HCT116 (cell line): ENCODE measurements around the gene UNC93B1. TPM values are rescaled to one million over a fixed set of nuclear protein-coding genes. Genes with fewer than 3 reads are reported as not detected.

ENCODE experiments used
- ATAC-seq: fragments of 200-7000 bp; cut with Tn5 transposase; 2 replicates; pipeline ENCODE4 v1.9.1; 2020; ENCODE audit warnings: mild to moderate bottlenecking, moderate library complexity
- BruUV-seq: library from RNA; stranded (reverse); fragments of 400-500 nt; replicated peaks from 2 replicates; lab custom pipeline; 2021; lab: Mats Ljungman, UMichigan
- CTCF ChIA-PET: fragments of 300-600 bp; sonication (Branson Sonifier 250); formaldehyde crosslinking; loops from one replicate; lab custom pipeline; 2021; ENCODE audit warnings: antibody characterized with exemption; lab: Charles Lee
- POLR2A ChIA-PET: fragments of 300-600, 350-600 bp; sonication (Branson Sonifier 250); formaldehyde crosslinking; loops from one replicate; lab custom pipeline; 2021; ENCODE audit warnings: antibody characterized with exemption; lab: Charles Lee
- RAD21 ChIA-PET, 2 experiments: fragments of 300-600 bp; sonication (Branson Sonifier 250); formaldehyde crosslinking; loops; one replicate each; lab custom pipeline; 2023; ENCODE audit warnings: low total read pairs in 2 of 2; ENCODE audit not compliant: uncharacterized antibody in 2 of 2, unreplicated experiment in 2 of 2, low non-redundant PET in 1 of 2; lab: Charles Lee
- DNase-seq: peaks from one replicate; pipeline ENCODE4 v3.0.0-alpha.2; 2010; ENCODE audit warnings: low read depth, low spot score
- H2AFZ ChIP-seq: fragments of 200-600 bp; shearing (Covaris generic), sonication (generic); 2 replicates; pipeline ENCODE4 v1.6.1; 2017; ENCODE audit warnings: low read depth, mixed run types, mixed read lengths, antibody characterized with exemption, low read length; ENCODE audit not compliant: poor library complexity, severe bottlenecking
- H3K27ac ChIP-seq: 2 replicates; pipeline ENCODE4 v1.5.1; 2012; ENCODE audit warnings: low read depth, low read length
- H3K27me3 ChIP-seq: fragments of 200-600 bp; sonication (generic); 2 replicates; pipeline ENCODE4 v1.6.1; 2016; ENCODE audit warnings: mixed run types, low read length, mixed read lengths; ENCODE audit not compliant: insufficient read depth
- H3K36me3 ChIP-seq, 2 experiments: fragments of 200-500 bp in 1 of 2; fragments of 200-600 bp in 1 of 2; sonication (Bioruptor generic) in 1 of 2; sonication (generic) in 1 of 2; 2 replicates each; pipeline versions ENCODE4 v1.5.1 to v1.6.1; 2014 to 2016; ENCODE audit warnings: low read length in 2 of 2, inconsistent platforms in 1 of 2, mixed read lengths in 1 of 2, mixed run types in 1 of 2; ENCODE audit not compliant: insufficient read depth in 2 of 2, control insufficient read depth in 1 of 2
- H3K4me1 ChIP-seq, 2 experiments: fragments of 200-600 bp in 1 of 2; sonication (generic) in 1 of 2; 2 replicates each; pipeline versions ENCODE4 v1.5.1 to v1.6.1; 2012 to 2017; ENCODE audit warnings: low read length in 2 of 2, inconsistent platforms in 1 of 2, mild to moderate bottlenecking in 1 of 2, mixed read lengths in 1 of 2, mixed run types in 1 of 2, moderate library complexity in 1 of 2; ENCODE audit not compliant: insufficient read depth in 2 of 2, control insufficient read depth in 1 of 2
- H3K4me2 ChIP-seq: fragments of 200-600 bp; sonication (generic); 2 replicates; pipeline ENCODE4 v1.6.1; 2017; ENCODE audit warnings: mixed run types, low read length, mixed read lengths
- H3K4me3 ChIP-seq, 2 experiments: fragments of 200-600 bp in 1 of 2; sonication (generic) in 1 of 2; replicated peaks in 1 of 2; 2 replicates each; pipeline ENCODE4 v1.5.1; 2011 to 2016; ENCODE audit warnings: low read length in 2 of 2, control low read depth in 1 of 2, low read depth in 1 of 2, mild to moderate bottlenecking in 1 of 2, mixed read lengths in 1 of 2, mixed run types in 1 of 2
- H3K79me2 ChIP-seq: fragments of 200-600 bp; sonication (generic); 2 replicates; pipeline ENCODE4 v1.6.1; 2017; ENCODE audit warnings: mild to moderate bottlenecking, mixed run types, low read length, moderate library complexity, mixed read lengths; ENCODE audit not compliant: insufficient read depth
- H3K9ac ChIP-seq: fragments of 200-600 bp; sonication (generic); 2 replicates; pipeline ENCODE4 v1.6.1; 2016; ENCODE audit warnings: low read length, mixed read lengths
- H3K9me2 ChIP-seq: fragments of 200-600 bp; sonication (generic), shearing (Covaris generic); 2 replicates; pipeline ENCODE4 v1.6.1; 2017; ENCODE audit warnings: mixed run types, mild to moderate bottlenecking, moderate library complexity; ENCODE audit not compliant: insufficient read depth
- H3K9me3 ChIP-seq, 2 experiments: fragments of 200-500 bp in 1 of 2; fragments of 200-600 bp in 1 of 2; sonication (Bioruptor generic) in 1 of 2; sonication (generic) in 1 of 2; 2 replicates each; pipeline ENCODE4 v1.6.1; 2014 to 2017; ENCODE audit warnings: low read length in 2 of 2, mixed read lengths in 2 of 2, inconsistent platforms in 1 of 2, low read depth in 1 of 2, mild to moderate bottlenecking in 1 of 2, mixed run types in 1 of 2, moderate library complexity in 1 of 2; ENCODE audit not compliant: control insufficient read depth in 1 of 2, insufficient read depth in 1 of 2
- H4K20me1 ChIP-seq: fragments of 200-600 bp; sonication (generic), shearing (Covaris generic); 2 replicates; pipeline ENCODE4 v1.6.1; 2017; ENCODE audit warnings: mixed run types, mild to moderate bottlenecking, moderate library complexity; ENCODE audit not compliant: insufficient read depth
- EGR1 ChIP-seq: IDR thresholded peaks from 2 replicates; pipeline ENCODE4 v1.6.1; 2012; ENCODE audit warnings: low read depth
- ELF1 ChIP-seq: IDR thresholded peaks from 2 replicates; pipeline ENCODE4 v1.6.1; 2012; ENCODE audit warnings: low read depth, borderline replicate concordance
- EZH2phosphoT487 ChIP-seq: fragments of 200-600 bp; IDR thresholded peaks from 2 replicates; pipeline ENCODE4 v1.6.1; 2018; ENCODE audit warnings: antibody characterized with exemption, borderline replicate concordance
- FOSL1 ChIP-seq: IDR thresholded peaks from 2 replicates; pipeline ENCODE4 v1.6.1; 2012; ENCODE audit warnings: low read depth
- JUND ChIP-seq: IDR thresholded peaks from 2 replicates; pipeline ENCODE4 v1.6.1; 2012
- SIN3A ChIP-seq: IDR thresholded peaks from 2 replicates; pipeline ENCODE4 v1.6.1; 2012; ENCODE audit warnings: low read depth
- SP1 ChIP-seq: IDR thresholded peaks from 2 replicates; pipeline ENCODE4 v1.6.1; 2012; ENCODE audit warnings: low read depth
- SRF ChIP-seq: IDR thresholded peaks from 2 replicates; pipeline ENCODE4 v1.6.1; 2012; ENCODE audit warnings: low read depth
- TCF7L2 ChIP-seq: IDR thresholded peaks from 2 replicates; pipeline ENCODE4 v1.7.0; 2011; ENCODE audit warnings: borderline replicate concordance, inconsistent platforms; ENCODE audit not compliant: insufficient read depth, insufficient read length; ENCODE audit errors: extremely low read depth
- YY1 ChIP-seq: IDR thresholded peaks from 2 replicates; pipeline ENCODE4 v1.6.1; 2011; ENCODE audit warnings: low read length, low read depth, moderate library complexity, mild to moderate bottlenecking; ENCODE audit not compliant: insufficient replicate concordance; ENCODE audit errors: extremely low read depth
- intact Hi-C: fragments of 100-400 bp; cut with micrococcal nuclease; formaldehyde crosslinking; loops from 2 replicates; pipeline ENCODE4 v1.10.0; 2022
- total RNA-seq: library from RNA; stranded (reverse); gene quantifications from one replicate; pipeline ENCODE4 v1.2.1, GENCODE V29; 2021; ENCODE audit not compliant: unreplicated experiment
- TF ChIP-seq, protein P1 (sequence below): IDR thresholded peaks from 2 replicates; pipeline ENCODE4 v1.6.1; 2012
- TF ChIP-seq, protein P2 (sequence below), 3 experiments: fragments of 200-600 bp in 1 of 3; sonication (generic) in 1 of 3; IDR thresholded peaks in 2 of 3; conservative IDR thresholded peaks in 1 of 3; 2 replicates each; pipeline ENCODE4 v1.5.1; 2012 to 2017; ENCODE audit warnings: low read depth in 2 of 3, low read length in 2 of 3, antibody characterized with exemption in 1 of 3, borderline replicate concordance in 1 of 3, control low read depth in 1 of 3, mild to moderate bottlenecking in 1 of 3, mixed read lengths in 1 of 3, mixed run types in 1 of 3, moderate library complexity in 1 of 3; ENCODE audit not compliant: insufficient read depth in 1 of 3

The UNC93B1 gene
- total RNA-seq, 1 experiment from 2014 or later, result 72.9 TPM

DNA sequence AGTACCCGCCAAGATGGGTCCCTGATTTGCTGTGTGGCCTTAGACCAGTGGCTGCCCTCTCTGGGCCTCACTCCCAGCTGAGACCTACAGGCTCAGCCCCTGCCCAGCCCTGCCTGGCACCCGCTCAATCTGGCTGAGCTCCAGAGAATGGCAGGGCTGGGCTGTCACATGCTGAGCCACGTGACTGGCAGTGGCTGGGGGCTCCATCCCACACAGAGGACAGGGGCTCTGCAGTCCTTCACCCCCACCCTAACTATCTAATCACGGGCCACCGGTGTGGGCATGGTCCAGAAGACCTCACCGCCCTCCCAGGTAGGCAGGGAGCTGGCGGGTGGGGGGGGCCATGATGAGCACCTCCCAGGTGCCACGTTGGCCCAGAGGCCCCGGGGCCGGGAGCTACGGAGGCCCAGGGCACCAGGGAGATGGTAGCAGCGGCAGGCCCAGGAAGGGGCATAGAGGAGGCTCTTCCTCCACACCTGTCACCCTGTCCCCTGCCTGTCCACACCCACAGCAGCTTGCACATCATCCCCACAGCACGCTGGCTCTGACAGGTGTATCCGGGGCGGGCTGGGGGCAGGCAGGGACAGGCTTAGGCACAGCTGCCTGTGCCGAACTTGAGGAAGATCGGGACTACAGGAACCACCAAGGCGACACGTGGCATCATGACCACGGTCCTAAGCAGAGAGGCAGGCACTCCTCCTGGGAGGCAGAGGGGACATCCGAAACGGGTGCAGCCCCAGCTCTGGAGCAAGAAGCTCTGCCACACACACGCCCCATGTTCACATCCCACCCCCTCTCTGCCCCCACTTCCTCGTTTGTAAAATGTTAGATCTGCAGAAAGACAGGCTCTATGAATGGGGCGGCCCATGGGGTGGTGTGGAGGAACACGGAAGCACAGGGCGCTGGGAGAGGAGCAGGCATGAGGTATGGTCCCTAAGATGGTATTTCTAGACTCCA lies 4.8 kb upstream of the UNC93B1 start:
- CTCF ChIA-PET, result interaction anchor here (1.6 to 2.1 kb wide), 2 partner anchors 12 to 203 kb away, joined by 4 to 9 read pairs; no protein-coding TSS in a partner anchor
- RAD21 ChIA-PET, result interaction anchor here in 1 of 2 experiments (0.6 kb wide), 1 partner anchor 20 kb away, joined by 3 read pairs; no protein-coding TSS in a partner anchor
- H3K9ac ChIP-seq, result peak overlapping the region; percentile 86
- H3K4me3 ChIP-seq, result no peak overlapping the region
- no peaks in the 10 kb centered on the region for H3K36me3 ChIP-seq
- TF ChIP-seq SP1 (no peak), FOSL1 (no peak), TCF7L2 (no peak), EGR1 (no peak)
- TF ChIP-seq, protein P1, sequence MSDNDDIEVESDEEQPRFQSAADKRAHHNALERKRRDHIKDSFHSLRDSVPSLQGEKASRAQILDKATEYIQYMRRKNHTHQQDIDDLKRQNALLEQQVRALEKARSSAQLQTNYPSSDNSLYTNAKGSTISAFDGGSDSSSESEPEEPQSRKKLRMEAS, result no peak
- 0 out of 2 replicates have a peak, but pooled peaks cover 16% of the 10 kb centered on the region for H3K79me2 ChIP-seq
- POLR2A ChIA-PET, result no interaction called here
- peaks cover 58 to 76% of the 10 kb centered on the region in 2 experiments for H3K4me1 ChIP-seq
- no peaks in the 10 kb centered on the region for H3K9me2 ChIP-seq
- H3K9me3 ChIP-seq, result no peaks in the 10 kb centered on the region
- peak overlapping the region; percentile 97 for H3K4me2 ChIP-seq
- no TSS peak for BruUV-seq
- DNase-seq (no peak), ATAC-seq (no peak)
- H4K20me1 ChIP-seq, result no peaks in the 10 kb centered on the region
- intact Hi-C loops, result no loop called here
- H3K27ac ChIP-seq, result peak overlapping the region; percentile 96
- no peaks in the 10 kb centered on the region for H3K27me3 ChIP-seq
- no peak overlapping the region for H2AFZ ChIP-seq

DNA sequence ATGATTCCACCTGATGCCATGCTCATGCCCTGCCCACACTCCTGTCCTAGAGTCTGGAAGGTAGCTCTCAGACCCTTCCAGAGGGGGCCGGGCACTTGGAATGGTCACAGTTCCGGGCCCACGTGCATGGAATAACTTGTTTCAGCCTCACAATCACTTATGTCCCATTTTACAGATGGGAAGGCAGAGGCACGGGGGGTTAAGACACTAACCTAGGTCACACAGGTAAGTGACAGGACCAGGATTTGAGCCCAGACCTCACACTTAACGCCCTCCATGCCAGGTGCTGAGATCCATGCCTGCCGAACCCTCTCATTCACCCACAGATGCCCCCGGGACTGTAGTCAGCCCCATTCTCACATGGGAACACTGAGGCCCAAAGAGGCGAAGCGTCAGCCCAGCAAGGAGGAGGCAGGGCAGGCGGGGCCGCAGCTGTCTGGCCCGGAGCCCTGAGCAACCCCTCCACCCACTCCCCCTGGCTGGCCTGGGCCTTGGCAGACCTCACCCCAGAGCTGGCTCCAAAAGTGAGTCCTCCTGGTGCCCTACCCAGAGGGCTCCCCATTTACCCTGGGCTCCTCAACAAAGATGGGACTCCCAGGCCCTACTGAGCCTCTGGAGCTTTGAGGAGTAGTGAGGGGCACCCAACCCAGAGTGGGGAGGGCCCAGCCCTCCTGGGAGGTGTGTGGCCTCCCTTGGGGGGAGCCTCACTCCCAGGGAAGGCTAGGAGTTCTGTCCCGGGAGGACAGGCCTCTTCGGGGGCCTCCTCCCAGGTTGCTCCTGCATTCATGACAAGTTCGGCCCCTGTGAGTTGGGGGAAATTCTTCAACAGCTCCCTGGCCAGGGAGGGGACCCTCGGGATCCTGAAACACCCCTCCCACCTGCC lies 3.8 kb upstream of the UNC93B1 start:
- Histone ChIP-seq H3K79me2 (0 out of 2 replicates have a peak, but pooled peaks cover 16% of the 10 kb centered on the region), H3K4me1 (peaks cover 51 to 71% of the 10 kb centered on the region in 2 experiments), H3K27ac (peak overlapping the region; percentile 96), H3K9me3 (no peaks in the 10 kb centered on the region), H3K4me2 (peak overlapping the region; percentile 97; the same call in 1 of the 2 replicates), H2AFZ (no peak overlapping the region), H3K9me2 (no peaks in the 10 kb centered on the region), H3K27me3 (no peaks in the 10 kb centered on the region), H4K20me1 (no peaks in the 10 kb centered on the region), H3K9ac (peak overlapping the region; percentile 23), H3K4me3 (no peak overlapping the region), H3K36me3 (no peaks in the 10 kb centered on the region)
- intact Hi-C loops, result no loop called here
- TF ChIP-seq FOSL1 (no peak), EZH2phosphoT487 (no peak), SIN3A (no peak), ELF1 (no peak), JUND (no peak), EGR1 (no peak), SRF (no peak), YY1 (no peak)
- TF ChIP-seq, protein P2, sequence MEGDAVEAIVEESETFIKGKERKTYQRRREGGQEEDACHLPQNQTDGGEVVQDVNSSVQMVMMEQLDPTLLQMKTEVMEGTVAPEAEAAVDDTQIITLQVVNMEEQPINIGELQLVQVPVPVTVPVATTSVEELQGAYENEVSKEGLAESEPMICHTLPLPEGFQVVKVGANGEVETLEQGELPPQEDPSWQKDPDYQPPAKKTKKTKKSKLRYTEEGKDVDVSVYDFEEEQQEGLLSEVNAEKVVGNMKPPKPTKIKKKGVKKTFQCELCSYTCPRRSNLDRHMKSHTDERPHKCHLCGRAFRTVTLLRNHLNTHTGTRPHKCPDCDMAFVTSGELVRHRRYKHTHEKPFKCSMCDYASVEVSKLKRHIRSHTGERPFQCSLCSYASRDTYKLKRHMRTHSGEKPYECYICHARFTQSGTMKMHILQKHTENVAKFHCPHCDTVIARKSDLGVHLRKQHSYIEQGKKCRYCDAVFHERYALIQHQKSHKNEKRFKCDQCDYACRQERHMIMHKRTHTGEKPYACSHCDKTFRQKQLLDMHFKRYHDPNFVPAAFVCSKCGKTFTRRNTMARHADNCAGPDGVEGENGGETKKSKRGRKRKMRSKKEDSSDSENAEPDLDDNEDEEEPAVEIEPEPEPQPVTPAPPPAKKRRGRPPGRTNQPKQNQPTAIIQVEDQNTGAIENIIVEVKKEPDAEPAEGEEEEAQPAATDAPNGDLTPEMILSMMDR (IDR thresholded peaks at IDR 0.05 in 2 of 3, conservative IDR thresholded peaks at IDR 0.05 in 1 of 3; ENCODE audit: borderline replicate concordance in 1 of 3, insufficient read depth in 1 of 3, low read depth in 2 of 3, low read length in 2 of 3), result no peak
- ChIA-PET RAD21 (no interaction called here), POLR2A (no interaction called here), CTCF (no interaction called here)
- no TSS peak for BruUV-seq
- ATAC-seq, result no peak
- no peak for DNase-seq
